GM18867 (cell line): Measurements from ENCODE around the gene CTNNA2.

Experiments used
- ATAC-seq: cut with Tn5 transposase; IDR thresholded peaks from one replicate; pipeline ENCODE4 v1.9.1; 2021; ENCODE audit warnings: mild to moderate bottlenecking, moderate library complexity; ENCODE audit not compliant: unreplicated experiment

The CTNNA2 gene

DNA sequence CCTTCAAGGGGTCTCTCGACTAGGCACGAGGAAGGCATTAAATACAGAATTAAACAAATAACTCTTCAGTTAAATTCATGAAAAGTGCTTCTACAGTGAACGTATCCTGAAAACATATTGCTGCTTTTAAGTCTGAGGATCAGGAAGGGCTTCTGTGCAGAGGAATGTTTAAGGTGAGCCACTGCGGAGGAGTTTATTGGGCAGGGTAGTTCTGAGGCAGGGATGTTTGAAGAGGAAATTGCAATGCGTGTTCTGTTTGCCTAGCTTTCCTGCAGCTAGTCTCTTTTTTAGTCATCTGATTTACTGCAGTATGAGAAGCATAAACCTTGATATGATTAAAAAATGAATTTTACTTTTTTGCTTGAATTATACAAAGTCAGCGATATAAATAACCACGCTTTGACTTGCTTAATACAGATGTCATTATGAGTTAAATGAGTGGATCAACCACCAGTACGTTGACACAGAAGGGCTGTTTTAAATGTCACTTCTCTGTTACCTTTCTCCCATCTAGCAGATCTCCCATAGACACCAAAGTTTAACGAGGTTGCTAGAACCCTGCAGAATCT is 98.7 kb downstream of the CTNNA2 start:
- ATAC-seq = no peak

DNA sequence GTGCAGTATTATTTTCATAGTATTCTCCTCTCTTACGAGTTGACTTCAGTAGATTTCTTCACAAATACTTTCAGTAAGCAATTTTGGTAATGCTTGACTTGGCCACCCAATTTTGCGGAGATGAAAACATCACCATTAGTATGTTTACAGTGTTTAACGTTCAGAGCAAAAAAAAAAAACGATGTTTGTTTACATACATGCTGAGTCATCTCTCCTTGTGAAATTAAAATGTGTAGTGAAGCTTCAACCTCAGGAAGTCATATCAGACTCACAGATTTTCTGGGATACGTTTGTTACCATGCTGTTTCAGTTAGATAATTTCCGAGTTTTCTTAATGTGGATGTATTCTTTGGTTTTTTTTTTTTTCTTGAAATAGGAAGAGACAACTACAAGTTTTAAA is 100.1 kb downstream of the CTNNA2 start:
- no peak for ATAC-seq

DNA sequence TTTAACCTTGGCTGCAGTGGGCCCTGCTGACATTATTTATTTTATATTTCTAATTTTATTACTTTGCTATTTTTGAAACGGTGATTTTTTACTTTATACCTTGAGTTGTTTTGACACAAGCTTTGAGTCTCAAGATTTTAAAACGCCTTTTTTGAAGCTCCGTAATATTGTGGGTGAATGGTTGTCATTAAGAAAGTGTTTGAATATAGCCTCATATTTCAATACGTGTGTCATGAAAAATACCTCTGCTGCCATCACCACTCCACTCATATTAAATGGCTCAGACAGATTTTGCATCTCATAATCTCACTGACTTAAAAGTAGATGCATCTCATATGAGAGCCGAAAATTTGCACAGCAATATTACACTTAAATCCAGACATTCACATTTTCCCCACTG is 106.6 kb downstream of the CTNNA2 start:
- ATAC-seq = no peak

DNA sequence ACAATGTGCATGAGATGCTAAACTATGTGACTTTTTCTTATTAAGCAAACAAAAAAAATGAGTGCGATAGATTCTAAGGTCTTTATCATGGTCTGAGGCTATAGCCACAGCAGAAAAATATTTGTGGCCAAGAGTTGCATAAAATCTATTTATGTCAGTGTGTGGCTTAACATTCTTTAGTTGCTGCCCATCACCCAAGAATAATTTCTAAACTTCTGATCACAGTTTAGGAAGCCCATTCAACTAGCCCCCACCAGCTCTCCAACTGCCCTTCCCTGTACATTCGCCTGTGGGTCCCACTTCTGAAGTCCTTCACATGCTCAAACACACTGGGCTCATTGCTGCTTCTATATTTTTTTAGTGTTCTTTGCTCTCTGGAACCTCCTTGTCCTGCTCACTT is 107.1 kb downstream of the CTNNA2 start:
- no peak for ATAC-seq

DNA sequence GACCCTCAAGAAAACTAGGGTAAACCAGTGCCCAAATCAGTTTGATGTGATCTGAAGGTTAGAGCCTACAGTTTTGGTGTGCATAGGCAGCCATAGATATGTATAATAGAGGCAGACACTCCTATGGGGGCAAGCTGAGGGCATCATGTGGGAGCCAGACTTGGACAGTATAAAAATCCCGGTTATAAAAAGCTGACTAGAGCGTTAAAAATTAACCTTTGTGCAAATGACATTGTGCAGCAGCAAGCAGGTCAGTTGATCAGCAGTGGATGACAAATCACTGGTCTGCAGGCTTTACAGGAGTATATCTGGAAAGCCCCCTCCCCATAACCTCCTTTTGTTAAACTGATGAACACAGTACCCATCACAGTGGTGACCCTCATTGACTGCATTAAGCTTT is 107.8 kb downstream of the CTNNA2 start:
- ATAC-seq = no peak

DNA sequence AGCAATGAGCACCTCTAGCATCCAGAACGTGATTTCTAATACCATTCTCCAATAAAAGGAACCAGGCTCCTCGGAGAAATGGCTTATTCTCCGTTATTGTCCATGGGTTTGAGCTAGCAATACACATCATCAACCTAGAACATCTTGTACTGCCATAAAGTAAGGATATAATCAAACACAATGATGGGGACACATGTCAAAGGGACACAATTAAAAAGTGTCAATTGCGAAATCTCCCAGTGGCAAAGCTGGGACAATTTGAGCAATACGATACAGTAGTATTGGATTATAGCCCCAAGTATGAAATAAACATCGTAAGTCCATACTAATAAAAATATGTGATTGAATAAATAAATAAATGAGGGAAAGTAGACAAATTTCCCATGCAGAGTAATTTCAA is 108.4 kb downstream of the CTNNA2 start:
- no peak for ATAC-seq

DNA sequence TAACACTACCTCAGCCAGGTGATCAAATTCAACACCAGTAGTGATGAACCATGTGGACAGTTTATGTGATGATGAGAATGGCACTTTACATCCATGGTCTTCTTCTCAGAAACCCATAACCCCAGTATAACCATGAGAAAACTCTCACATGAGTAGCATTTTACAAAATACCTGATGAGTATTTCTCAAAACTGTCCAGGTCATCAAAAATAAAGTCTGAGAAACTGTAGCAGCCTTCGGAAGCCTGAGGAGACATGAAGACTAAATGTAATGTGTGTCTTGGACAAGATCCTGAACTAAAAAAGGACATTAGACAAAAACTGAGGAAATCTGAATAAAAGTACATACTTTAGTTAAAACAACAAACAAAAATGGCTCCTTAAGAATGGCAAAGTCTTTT is 108.9 kb downstream of the CTNNA2 start:
- ATAC-seq = no peak

DNA sequence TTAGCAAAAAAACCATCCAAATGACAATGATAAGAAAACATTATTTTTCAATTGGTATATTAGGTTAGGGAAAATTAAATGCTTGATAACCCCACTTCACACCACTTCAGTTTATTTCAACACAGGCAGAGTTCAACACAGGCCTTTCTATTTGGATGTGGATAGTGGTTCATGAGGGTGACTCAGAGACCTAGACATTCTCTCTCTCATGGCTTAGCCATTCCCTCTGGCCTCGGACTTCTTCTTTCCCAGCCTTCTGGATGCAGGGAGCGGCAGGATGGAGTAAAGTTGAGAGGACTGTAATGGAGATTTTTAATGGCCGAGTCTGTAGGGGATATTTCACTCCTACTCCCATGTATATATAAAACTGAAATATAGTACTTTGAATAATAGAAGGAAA is 109.7 kb downstream of the CTNNA2 start:
- no peak for ATAC-seq

DNA sequence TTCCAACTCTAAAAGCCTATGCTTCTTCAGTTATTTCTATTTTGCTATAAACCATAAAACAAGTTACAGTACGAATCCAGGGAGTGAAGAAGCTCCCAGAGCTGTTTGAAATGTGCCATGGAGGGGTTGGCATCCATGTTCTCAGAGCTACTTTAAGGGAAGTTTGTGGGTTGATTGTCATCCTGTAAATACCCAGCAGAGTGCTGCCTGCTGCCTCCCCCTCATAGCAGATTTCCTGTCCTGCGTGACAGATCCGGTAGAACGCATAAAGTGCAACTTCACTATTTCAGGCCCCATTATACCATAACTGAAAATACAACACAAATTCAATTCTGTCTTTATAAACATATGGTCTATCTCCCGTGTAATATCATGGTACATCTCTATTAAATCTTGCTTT is 114.4 kb downstream of the CTNNA2 start:
- no peak for ATAC-seq

DNA sequence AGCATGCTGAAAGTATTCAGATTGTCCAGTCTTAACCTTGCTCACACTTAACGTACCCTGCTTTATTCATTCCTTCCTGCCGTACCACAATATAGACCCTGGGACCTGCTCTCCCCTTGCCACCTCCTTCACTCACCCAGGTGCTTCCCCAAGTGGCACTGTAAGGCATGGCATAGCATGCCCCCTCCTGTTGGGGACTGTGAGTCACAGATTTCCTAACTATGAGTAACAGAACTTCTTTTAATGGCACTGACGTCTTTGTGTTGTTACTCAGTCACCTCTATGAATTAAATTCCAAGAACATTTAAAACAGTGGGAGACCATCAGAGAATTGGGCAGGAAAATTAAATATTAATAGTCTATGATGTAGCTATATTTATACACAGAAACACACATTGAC is 117.2 kb downstream of the CTNNA2 start:
- ATAC-seq = no peak

DNA sequence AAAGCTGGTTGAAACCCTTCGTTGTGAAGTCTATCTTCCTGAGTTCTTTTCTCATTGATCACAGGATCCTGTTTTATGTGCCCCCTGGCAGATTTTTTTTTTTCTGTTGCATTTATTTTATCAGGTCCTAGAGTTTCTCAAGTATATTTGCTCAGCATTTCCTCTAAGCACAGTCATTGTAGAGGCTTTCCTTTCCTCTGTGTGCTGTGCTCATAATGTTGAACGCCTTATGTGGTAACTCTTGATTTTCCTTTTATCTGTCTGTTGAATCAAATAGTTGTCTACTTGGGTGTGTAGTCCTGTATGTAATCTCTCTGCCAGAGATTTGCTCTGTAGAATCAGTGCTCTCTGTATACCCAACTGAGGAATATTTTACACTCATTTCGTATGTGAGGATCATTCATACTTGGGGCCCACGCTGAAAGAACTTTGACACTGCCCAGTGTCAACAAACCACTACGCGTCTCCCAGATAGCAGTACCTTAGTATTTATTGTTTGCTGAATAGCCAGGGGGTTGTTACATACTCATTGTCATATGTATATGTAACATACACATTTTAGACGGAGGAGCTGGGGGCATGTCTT is 118.2 kb downstream of the CTNNA2 start:
- ATAC-seq = no peak

DNA sequence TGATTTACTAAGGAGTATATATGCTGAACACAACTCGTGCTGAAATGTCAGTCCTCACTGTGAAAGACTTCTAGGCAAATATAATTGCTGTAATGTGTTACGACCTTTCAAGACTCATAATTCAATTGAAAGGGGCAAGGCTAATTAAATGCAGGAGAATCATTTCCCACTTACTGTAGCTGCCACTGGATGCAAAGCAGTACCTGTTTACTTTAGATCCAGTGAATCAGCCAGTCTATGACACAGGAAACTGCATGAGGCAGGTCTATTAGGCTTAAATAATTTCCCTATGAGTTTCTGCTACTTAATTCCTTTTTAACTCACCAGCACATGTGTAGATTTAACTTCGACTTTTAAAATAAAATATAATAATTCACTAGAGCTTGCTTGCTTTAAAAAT is 125.6 kb downstream of the CTNNA2 start:
- no peak for ATAC-seq

DNA sequence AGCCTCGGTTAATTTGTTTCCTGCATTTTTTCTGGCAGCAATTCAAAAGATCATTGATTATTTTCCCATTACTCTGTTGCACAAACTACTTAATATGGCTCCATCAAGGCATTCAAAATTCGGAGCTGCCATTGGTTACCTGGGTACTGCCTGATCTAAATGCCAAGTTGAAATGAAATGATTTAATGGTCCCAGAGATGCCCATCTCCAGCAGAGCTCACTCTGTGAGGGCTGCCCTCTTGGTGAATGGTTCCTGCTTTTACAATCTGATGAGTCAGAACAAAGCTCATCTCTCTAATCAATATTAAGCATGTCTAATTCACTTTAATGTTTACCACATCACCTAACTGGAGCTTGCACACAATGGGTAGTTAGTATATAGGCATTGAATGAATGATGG is 126.1 kb downstream of the CTNNA2 start:
- ATAC-seq = no peak

DNA sequence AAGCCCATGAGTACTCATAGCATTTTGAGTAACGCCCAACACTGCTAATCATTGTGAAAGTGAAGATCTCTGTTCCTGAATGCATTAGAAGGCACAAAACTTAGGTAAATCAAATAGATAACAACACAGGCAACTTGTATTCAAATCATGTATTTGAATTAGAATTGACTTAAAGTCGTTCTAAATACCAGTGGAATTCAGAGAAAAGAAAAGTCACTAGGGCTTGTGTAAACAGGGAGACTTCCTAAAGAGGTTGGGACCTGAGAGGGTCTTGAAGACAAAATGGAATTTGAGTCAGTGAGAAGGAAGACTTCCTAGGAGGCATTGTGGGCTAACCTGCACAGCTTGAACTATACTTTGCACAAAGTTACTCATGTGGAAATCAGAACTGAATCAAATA is 127.2 kb downstream of the CTNNA2 start:
- ATAC-seq = no peak

DNA sequence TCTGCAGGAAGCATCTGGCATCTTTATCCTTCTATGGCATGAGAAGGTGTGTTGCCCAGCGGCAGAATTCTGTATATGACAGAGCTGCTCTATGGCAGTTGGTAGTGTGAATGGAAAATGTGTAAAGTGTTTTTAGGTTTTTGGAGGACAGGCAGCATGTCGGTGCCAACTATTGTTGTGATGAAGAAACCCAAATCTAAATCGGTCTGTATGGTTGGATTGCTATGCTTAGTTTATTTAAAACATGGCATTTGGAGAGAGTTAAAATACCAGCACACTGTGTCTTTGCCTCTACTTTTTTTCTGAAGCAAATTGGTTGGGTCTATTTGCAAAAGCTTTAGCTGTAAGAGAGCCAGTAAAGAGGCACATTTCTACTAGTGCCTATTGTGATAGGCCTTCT is 136.7 kb downstream of the CTNNA2 start:
- no peak for ATAC-seq

DNA sequence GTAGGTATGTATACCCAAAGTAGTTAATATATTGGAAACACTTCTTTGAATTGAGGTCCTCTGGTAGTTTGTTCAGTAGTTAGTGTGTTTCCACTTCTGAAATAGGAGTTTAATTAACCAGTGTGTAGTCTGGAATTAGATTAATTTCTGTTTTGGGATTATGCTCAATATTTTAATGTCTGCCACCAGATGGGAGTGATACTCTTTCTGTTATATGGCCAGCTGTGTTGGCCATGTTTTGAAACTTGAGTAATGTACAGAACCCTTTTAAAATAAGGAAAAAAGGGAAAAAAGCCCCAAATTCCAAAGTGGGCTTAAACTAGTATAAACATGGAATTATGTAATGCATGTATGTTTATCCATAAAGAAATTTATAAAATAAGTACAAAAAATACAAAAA is 147.7 kb downstream of the CTNNA2 start:
- no peak for ATAC-seq

DNA sequence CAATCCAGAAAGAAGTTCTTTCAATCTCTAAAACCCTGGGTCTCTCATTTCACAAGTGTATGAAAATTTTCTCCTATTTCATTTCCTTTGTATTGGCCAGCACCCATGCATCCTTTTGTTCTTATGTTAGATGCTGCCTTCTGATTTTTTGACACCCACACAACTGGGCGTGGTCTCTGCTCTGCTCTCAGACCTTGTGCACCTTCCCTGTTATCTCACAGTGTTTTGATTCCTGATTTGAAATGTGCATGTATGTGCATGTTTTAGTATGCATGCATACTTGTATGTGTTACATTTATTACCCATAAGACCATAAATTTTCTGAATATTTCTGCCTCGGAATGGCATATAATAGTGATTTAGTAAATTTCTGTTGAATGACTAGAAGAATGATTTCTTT is 152.2 kb downstream of the CTNNA2 start:
- ATAC-seq = no peak

DNA sequence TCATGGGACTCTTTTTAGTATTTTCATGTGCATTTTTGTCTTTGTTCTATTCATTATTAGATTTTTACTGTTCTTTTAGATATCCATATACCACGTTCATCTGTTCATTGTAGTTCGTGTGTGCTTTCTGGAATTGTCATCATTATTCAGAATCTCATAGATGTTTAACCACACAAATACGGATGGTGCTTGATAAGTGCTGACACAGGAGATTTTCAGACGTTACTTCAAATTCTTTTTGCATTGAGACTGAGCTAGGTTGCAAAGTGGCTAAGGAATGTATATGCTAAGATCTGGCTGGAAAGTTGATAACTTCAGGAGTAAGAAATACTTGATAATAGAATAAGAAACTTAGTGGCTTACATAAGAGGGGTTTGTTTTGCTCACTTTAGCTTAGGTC is 153.6 kb downstream of the CTNNA2 start:
- no peak for ATAC-seq

DNA sequence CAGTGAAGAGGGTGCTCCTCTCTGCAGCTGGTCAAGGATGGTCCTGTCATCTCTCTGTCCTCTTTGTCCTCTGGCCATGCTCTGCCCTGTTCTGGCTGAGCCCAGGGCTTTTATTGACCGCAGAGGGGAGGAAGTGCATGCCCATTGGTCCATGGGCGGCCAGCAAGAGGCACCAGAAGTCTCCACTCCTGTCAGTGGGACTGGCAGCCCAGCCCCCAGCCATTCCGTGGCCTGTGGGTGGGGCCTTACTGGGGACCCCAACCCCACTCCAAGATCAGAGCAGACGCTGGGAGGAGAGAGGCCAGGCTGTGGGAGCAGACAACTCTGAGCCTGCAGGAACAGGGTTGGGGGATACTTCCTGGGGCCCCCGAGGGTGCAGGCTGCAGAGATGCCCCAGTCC is 156.9 kb downstream of the CTNNA2 start:
- no peak for ATAC-seq

DNA sequence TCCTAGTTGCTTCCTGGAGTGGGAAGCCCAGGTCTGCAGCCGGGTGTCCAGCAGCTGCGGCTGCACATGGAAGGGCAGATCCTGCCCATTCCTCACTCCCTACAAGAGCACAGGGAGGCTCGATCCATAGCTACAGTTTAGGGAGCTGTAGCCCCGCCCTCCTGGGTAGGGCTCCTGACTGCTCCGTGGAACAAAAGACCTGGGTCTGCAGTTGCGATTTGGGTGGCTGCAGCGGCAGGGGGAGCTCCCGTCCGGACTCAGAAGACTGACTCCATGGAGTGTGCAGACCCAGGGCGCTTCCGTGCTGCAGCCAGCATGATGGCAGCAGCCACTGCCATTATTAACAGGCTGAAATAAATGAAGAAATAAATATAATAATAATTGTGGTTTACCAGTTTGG is 157.3 kb downstream of the CTNNA2 start:
- no peak for ATAC-seq

DNA sequence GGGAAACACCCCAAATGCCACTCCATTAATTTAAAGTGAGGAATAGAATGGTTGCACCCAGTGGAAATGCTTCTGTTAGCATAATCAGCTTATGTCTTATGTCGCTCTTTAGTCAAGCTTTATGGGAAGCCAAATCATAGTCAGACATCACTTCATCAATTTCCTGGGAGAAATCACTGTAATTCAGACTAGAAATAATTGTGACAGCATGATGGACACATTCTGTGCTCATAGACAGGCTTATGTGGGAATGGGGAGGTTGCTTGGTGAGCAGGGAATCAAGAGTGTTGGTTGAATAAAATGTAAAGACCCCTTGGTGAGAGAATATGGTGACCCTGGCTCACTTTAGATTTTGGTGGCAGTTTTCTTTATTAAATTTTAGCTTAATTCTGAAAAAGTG is 174.0 kb downstream of the CTNNA2 start:
- no peak for ATAC-seq

DNA sequence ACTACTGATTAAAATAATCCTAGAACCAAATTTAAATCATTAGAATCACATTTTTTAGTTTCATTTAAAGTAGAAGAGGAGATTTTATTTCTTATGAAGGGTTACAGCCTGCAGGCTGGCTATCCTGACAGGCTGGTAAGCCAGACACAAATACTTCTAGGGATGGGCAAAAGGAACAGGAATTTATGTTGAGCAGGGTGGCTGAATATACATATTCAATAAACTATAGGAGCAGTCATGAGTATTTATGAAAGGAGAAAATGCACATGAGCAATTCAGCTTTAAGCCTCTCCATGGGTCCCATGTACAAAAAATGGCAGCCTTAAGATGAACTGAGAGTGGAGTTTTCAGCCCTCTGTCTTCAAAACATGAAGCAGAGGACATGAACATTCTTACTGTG is 182.4 kb downstream of the CTNNA2 start:
- no peak for ATAC-seq

DNA sequence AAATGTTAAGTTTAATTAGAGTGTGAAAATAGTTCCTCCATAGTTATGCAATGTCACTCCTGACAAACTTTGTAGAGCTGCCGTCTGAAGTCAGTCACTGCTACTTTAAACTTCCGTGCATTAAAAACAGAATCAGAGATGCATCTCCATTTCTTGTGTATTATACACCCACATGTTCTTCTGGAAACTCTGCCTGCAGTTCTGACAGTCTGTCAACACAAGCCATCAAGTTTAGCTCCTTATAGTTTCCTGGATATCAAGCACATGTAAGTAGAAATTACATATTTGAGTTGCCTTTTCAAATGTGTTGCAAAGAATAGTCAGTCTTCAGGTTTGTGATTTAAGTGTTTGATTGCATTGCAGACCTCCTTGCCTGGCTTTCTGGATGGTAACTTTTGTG is 184.3 kb downstream of the CTNNA2 start:
- no peak for ATAC-seq
